ENCODE data around the gene LDLRAD4.
"Not testable (repeated sequence)": the region's sequence is repeated elsewhere in the genome, so short reads cannot be mapped to it uniquely, and the experiment has no call there.

LDLRAD4 gene

GRCh38 chr18:13260197-13260934 is 41.8 kb downstream of the LDLRAD4 start:
- no peak overlapping the region for H3K4me3 ChIP-seq (ENCODE audit: low read length)
- TF ChIP-seq CTCF (IDR thresholded peaks at IDR 0.05; ENCODE audit: insufficient read depth, low read depth, low read length, missing control alignments), result no peak
- DNase-seq (ENCODE audit: low read depth), result no peak

- DNase-seq (ENCODE audit: low read depth), result no peak
- no peak for TF ChIP-seq CTCF (IDR thresholded peaks at IDR 0.05; ENCODE audit: insufficient read depth, low read depth, low read length, missing control alignments)
- no peak overlapping the region for H3K4me3 ChIP-seq (ENCODE audit: low read length)
These were observed 42.5 kb downstream of the LDLRAD4 start for GRCh38 chr18:13260935-13261640.

GRCh38 chr18:13261661-13262357 is 43.2 kb downstream of the LDLRAD4 start:
- DNase-seq (ENCODE audit: low read depth), result no peak
- H3K4me3 ChIP-seq (ENCODE audit: low read length), result no peak overlapping the region
- TF ChIP-seq CTCF (IDR thresholded peaks at IDR 0.05; ENCODE audit: insufficient read depth, low read depth, low read length, missing control alignments), result no peak

- not testable (repeated sequence) for DNase-seq (ENCODE audit: low read depth); H3K4me3 ChIP-seq (ENCODE audit: low read length)
These were observed 43.8 kb downstream of the LDLRAD4 start for GRCh38 chr18:13262358-13262680.

- H3K4me3 ChIP-seq (ENCODE audit: low read length), result no peak overlapping the region
- DNase-seq (ENCODE audit: low read depth), result no peak
- no peak for TF ChIP-seq CTCF (IDR thresholded peaks at IDR 0.05; ENCODE audit: insufficient read depth, low read depth, low read length, missing control alignments)
These were observed 44.5 kb downstream of the LDLRAD4 start for GRCh38 chr18:13262839-13263691.

GRCh38 chr18:13264091-13265007 is 45.8 kb downstream of the LDLRAD4 start:
- TF ChIP-seq CTCF (IDR thresholded peaks at IDR 0.05; ENCODE audit: insufficient read depth, low read depth, low read length, missing control alignments), result no peak
- no peak for DNase-seq (ENCODE audit: low read depth)
- no peak overlapping the region for H3K4me3 ChIP-seq (ENCODE audit: low read length)

All from epithelial cell of esophagus (primary cell).